ENCODE data around the gene SPP1.

- TF ChIP-seq CTCF (IDR thresholded peaks at IDR 0.05) (peak; percentile 33 to 76 (median 65)), POLR2A (IDR thresholded peaks at IDR 0.05) (no peak)
Measured at GRCh38 chr4:87973283-87974169, 2.0 kb upstream of the SPP1 start.
